ENCODE data around the gene C22orf23.

Gene C22orf23

DNA sequence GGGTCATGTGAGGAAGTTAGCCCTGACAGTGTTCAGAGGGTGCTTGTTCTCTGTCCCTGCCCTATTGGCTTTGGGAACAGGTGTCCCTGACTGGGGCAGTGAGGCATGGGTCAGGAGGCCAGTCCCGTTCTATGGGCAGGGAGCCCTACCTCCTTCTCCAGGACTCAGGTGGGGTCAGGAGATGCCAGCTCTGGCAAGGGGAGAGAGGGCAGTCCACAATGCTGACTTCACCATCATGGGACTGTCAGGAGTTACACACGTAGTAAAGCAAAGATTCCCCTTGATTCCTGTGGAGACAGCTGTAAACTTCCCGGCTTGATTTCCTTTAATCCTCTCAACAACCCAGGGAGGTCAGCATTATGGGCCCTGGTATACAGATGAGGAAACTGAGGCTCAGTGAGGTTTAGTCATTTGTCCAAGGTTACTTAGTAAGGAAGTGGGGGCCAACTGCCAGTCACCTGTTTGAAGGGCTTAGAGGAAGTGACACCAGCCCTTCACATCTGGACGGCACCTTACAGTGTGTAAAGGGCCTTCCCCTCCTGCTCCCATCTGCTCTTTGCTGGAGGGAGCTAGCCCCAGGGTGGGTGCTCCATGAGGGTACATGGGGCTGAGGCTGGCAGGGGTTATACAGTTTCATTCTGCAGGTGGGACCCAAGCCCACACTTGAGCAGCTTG, 35.4 kb downstream of the C22orf23 start:
- H3K27ac Mint-ChIP-seq: no peak overlapping the region
- no peak for DNase-seq
- H3K4me1 Mint-ChIP-seq: peaks cover 12% of the 10 kb centered on the region
- CTCF ChIA-PET: no interaction called here
- no peak overlapping the region for H3K4me3 Mint-ChIP-seq
- no peaks in the 10 kb centered on the region for H3K27me3 Mint-ChIP-seq
- no peaks in the 10 kb centered on the region for H3K9me3 Mint-ChIP-seq
- peaks cover 23% of the 10 kb centered on the region for H3K36me3 Mint-ChIP-seq

DNA sequence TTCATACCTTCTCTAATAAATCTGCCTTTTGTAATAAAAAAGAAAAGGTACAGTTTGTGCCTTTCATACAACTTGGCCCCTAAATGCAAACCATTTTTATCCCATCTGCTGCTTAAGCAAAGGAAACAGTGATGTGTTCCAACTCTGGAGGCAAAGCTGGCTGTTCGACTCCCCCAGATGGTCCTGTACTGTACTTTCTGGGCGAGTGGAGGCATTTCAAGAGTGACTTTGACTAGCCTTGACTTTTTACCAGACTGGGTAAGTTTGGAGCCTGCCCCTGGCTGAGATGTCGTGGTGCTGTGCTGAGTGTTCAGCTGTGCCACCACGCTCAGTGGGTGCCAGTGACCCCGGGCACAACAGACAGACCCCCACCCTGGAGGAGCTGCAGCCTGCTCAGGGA, 37.1 kb downstream of the C22orf23 start:
- Mint-ChIP-seq H3K36me3 (peaks cover 26% of the 10 kb centered on the region), H3K4me3 (no peak overlapping the region), H3K27me3 (no peaks in the 10 kb centered on the region), H3K9me3 (no peaks in the 10 kb centered on the region), H3K4me1 (peaks cover 27% of the 10 kb centered on the region), H3K27ac (no peak overlapping the region)
- CTCF ChIA-PET: interaction anchor here (1.6 kb wide), 1 partner anchor 19 kb away, joined by 5 read pairs; no protein-coding TSS in a partner anchor
- no peak for DNase-seq

DNA sequence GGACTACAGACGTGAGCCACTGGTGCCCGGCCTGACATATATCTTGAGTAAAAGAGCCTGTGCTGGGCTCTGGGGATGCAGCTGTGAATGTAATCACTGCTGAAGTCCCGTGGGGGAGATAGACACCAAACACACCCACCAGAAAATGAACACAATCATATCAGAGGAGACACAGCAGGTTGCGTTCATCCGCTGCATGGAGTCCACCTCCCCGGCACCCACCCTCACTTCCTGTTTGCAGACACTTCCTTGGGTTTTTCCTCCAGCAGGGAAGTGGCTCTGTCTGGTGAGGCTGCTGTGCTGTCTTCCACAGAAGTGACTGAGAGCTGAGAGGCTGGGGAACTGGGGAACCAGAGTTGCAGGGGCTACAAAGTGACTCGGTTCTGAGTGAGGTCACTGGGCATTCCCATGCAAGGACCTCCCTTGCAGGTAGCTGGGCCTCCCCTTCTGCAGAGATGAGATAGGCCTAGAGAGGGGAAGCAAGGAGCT, 40.1 kb downstream of the C22orf23 start:
- CTCF ChIA-PET: no interaction called here

DNA sequence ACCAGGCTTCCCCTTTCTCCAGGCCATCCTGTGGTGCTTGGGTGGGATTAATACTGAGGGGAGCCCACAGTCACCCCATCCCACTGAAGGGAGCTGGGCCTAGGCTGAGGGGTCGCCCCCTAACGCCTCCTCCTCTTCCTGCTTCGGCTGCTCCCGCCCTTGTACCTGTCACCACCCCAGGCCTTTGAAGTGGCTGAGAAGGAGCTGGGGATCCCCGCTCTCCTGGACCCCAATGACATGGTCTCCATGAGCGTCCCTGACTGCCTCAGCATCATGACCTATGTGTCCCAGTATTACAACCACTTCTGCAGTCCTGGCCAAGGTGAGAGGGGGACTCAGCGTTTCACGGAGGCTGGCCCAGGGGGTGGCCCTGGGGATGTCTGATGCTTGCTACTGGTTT, 41.2 kb downstream of the C22orf23 start:
- Mint-ChIP-seq H3K27ac (peak overlapping the region; percentile 67), H3K4me3 (no peak overlapping the region), H3K27me3 (no peaks in the 10 kb centered on the region), H3K4me1 (peaks cover 42% of the 10 kb centered on the region), H3K36me3 (peaks cover 21% of the 10 kb centered on the region), H3K9me3 (no peaks in the 10 kb centered on the region)
- DNase-seq: peak; percentile 42
- CTCF ChIA-PET: interaction anchor here (1.5 kb wide), 1 partner anchor 50 kb away, joined by 3 read pairs; no protein-coding TSS in a partner anchor

More for the DNA sequence above, 40.1 kb downstream of the C22orf23 start:
- no peak overlapping the region for H3K4me3 Mint-ChIP-seq
- peak overlapping the region; percentile 55 for H3K27ac Mint-ChIP-seq
- H3K4me1 Mint-ChIP-seq: peaks cover 34% of the 10 kb centered on the region
- no peaks in the 10 kb centered on the region for H3K9me3 Mint-ChIP-seq
- H3K27me3 Mint-ChIP-seq: no peaks in the 10 kb centered on the region
- no peak for DNase-seq
- peaks cover 21% of the 10 kb centered on the region for H3K36me3 Mint-ChIP-seq

DNA sequence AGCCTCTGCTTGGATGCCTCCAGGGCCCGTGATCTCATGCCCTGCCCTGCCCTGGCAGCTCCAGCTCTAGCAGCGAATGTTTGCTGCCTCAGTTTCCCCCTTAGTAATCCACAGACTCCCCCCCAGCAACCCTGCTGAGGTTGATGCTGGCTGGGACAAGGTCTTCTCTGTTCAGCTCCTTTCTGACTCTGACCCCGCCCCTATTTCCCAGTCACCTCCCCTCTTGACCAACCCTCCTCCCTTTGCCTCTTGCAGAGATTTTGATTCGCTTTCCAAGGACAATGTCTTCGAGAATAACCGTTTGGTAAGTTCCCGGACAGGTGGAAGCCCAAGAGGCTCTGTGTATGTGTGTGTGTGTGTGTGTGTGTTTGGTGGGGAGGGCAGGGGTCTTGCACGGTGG, 41.7 kb downstream of the C22orf23 start:
- CTCF ChIA-PET: interaction anchor here (1.5 kb wide), 1 partner anchor 50 kb away, joined by 3 read pairs; no protein-coding TSS in a partner anchor
- DNase-seq: no peak
- Mint-ChIP-seq H3K9me3 (no peaks in the 10 kb centered on the region), H3K27me3 (no peaks in the 10 kb centered on the region), H3K27ac (no peak overlapping the region), H3K4me1 (peaks cover 47% of the 10 kb centered on the region), H3K36me3 (peaks cover 21% of the 10 kb centered on the region), H3K4me3 (no peak overlapping the region)

DNA sequence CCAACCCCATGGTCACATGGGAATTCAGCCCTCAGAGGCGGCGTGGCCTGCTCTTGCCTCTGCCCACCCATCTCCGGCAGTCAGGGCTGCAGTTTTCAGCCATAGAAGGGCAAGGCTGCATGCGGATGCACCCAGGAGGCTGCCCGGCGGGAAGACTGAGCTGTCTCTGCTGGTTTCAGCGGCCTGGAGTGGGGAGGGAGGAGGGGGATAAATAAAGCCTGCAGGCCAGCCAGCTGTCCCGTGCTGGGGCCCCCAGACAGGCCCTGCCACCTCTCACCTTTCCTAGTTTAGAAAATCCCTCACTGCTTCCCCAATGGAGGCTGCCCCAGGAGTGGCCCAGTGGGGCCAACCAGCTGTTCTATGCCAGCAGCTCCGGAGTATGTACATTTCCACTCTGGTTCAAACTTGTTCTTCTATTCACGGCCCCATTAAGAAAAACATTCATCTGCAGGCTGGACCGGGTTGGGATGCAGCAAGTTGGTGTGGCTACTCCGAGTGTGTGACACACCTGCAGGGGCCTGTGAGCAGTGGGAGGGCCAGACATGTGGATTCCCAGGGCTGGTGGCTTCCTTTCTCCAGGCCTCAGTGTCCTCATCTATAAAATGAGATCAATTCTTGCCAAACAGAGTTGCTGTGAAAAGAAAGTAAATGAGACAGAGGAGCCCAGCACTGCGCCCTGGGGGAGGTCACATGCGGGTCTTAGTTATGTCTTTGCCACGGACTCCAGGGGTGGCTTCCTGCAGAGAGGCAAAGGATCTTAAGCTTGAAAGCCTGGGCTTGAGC, 42.3 kb downstream of the C22orf23 start:
- no peak for DNase-seq
- H3K27me3 Mint-ChIP-seq: no peaks in the 10 kb centered on the region
- peaks cover 16% of the 10 kb centered on the region for H3K36me3 Mint-ChIP-seq
- no peak overlapping the region for H3K27ac Mint-ChIP-seq
- CTCF ChIA-PET: interaction anchor here (1.5 kb wide), 1 partner anchor 49 kb away, joined by 3 read pairs; no protein-coding TSS in a partner anchor
- no peak overlapping the region for H3K4me3 Mint-ChIP-seq
- H3K9me3 Mint-ChIP-seq: no peaks in the 10 kb centered on the region
- H3K4me1 Mint-ChIP-seq: peaks cover 47% of the 10 kb centered on the region

DNA sequence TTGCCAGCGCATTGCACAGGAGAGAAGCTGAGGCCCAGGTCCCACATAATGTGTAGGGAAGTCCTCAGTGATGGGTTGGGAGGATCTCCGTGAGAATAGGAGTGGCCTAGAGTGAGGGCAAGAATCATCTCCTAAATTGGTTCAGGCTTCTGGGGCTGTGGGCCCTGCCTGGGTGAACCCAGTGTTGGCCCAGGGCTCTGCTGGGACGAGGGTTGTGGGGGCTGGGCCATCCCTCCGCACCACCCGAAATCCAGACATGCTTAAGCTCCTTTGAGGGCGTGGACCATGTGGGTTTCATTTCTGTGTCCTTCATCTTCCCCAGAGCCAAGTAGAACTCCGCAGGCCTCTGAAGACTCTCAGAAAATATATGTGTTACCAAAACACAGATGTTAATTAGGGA, 43.6 kb downstream of the C22orf23 start:
- no peaks in the 10 kb centered on the region for H3K9me3 Mint-ChIP-seq
- H3K27ac Mint-ChIP-seq: no peak overlapping the region
- H3K36me3 Mint-ChIP-seq: peaks cover 16% of the 10 kb centered on the region
- H3K4me1 Mint-ChIP-seq: peaks cover 57% of the 10 kb centered on the region
- no peak overlapping the region for H3K4me3 Mint-ChIP-seq
- no peak for DNase-seq
- no peaks in the 10 kb centered on the region for H3K27me3 Mint-ChIP-seq
- CTCF ChIA-PET: no interaction called here

DNA sequence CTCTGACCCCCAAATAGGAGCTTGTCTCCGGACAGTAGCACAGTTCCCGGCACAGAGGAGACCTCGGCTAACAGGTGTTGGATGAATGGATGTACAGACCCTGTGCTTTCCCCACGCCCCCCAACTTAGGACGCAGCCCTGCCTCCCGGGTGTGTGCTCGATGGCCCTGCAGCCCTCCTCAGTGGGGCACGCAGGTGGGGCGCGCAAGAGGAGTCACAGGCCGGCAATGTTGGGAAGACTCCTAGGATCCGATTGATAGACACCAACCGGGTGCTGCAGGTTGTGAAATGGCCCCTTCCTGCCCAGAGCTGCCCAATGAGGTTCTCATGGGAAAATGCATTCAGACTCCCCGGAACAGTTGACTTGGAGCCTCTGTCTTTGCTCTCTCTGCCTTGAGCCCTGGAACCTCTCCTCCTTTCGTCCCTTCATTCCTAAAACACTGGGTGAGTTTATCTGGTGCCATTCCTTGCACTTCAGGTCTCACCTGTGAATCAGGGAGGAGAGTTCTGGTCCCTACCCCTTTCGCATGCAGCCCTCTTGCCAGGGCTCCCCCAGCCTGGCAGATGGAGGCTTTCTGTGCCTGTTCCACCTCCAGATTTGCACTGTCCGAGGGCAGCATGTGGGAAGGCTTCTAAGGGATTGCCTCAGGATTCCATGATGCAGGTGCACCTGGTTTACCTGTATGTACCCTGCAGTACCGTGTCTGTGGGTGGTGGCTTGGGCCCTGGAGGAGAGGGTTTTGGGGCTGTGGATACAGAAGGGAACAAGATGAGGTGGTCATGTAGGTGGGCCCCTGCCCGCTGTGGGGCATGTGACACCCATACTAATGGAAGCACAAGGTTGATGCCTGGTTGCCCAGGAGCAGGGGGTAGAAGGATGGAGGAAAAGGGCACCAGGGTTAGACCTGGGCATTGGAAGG, 46.1 kb downstream of the C22orf23 start:
- peaks cover 10% of the 10 kb centered on the region for H3K36me3 Mint-ChIP-seq
- H3K4me1 Mint-ChIP-seq: peaks cover 48% of the 10 kb centered on the region
- no peaks in the 10 kb centered on the region for H3K27me3 Mint-ChIP-seq
- no peaks in the 10 kb centered on the region for H3K9me3 Mint-ChIP-seq
- no peak for DNase-seq
- H3K27ac Mint-ChIP-seq: peak overlapping the region; percentile 80
- peak overlapping the region; percentile 80 for H3K4me3 Mint-ChIP-seq
- CTCF ChIA-PET: no interaction called here

DNA sequence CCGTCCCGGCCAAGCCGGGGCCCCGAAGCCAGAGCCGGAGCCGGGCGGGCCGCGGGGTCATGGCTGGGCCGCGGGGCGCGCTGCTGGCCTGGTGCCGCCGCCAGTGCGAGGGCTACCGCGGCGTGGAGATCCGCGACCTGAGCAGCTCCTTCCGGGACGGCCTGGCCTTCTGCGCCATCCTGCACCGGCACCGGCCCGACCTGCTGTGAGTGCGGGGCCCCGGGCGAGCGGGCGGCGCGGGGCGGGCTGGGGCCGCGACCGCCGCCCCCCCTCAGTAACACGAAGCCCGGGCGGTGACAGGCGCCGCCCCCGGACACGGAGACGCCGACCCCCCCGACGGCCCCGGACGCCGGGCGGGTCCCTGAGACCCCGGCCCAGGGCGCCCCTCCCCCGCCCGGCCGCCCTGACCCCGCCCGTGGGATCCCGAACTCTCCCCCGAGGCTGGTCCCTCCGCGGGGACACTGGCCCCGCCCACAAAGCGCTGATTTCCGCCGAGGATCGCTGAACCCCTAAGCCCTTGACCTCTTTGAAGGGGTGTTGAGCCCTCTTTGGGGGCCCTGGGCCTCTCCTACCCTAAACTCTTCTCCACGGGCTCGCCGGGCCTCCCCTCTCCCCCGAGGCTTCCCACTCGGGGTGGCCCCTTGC, 46.9 kb downstream of the C22orf23 start:
- H3K27ac Mint-ChIP-seq: peak overlapping the region; percentile 80
- peaks cover 7% of the 10 kb centered on the region for H3K36me3 Mint-ChIP-seq
- H3K9me3 Mint-ChIP-seq: no peaks in the 10 kb centered on the region
- no peaks in the 10 kb centered on the region for H3K27me3 Mint-ChIP-seq
- H3K4me1 Mint-ChIP-seq: peaks cover 40% of the 10 kb centered on the region
- CTCF ChIA-PET: interaction anchor here (1.4 to 2.2 kb wide), 4 partner anchors 10 to 62 kb away, joined by 4 to 19 read pairs (median 12); partner anchors contain the start of gene ANKRD54
- H3K4me3 Mint-ChIP-seq: peak overlapping the region; percentile 80
- DNase-seq: peak; percentile 70

DNA sequence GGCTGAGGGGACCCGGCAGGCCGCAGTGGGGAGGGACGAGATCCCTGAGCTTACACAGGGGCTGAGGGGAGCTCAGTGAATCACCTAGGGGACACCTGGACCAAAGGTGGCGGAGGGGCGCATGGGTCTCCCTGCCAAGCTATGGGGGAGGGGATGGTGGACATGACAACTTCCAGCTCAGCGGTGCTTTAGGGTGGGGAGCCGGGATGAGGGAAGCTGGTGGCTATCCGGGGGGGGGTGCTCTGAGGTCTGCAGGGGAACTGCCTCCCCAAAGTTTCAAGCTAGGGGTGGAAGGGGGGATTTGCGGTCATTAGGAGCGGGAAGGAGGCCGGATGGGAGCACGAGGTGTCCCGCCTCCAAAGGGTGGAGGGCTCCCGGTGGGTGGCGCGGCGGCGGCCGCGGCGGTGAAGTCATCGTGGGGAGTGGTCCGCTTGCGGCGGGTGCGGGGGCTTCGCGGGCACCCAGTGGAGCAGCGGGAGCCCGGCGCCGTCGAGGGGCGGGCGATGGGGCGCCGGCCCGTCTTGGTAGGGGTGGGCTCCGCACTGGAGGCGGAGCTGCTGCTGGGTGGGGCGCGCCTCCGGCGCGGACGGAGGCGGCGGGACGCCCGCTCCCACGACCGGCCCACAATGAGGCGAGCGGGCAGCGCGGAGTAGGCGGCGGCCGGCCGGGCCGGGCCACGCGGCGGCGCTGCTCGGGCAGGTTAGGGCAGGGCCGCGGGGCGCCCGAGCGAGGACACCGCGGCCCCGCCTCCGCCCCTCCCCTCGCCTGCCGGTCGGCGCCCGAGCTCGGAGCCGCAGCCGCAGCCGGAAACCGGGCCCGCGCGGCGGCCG, 47.7 kb downstream of the C22orf23 start, which contains the start of gene MICALL1:
MICALL1 (plus strand) TSS at position 764 of the 830 bp plus-strand sequence. CDS start 126 bp downstream, outside the sequence.
- H3K27me3 Mint-ChIP-seq: no peaks in the 10 kb centered on the region
- DNase-seq: peak; percentile 77
- H3K4me1 Mint-ChIP-seq: peaks cover 40% of the 10 kb centered on the region
- CTCF ChIA-PET: interaction anchor here (1.4 to 2.2 kb wide), 5 partner anchors 9 to 62 kb away, joined by 4 to 19 read pairs (median 8); partner anchors contain the start of gene ANKRD54
- H3K4me3 Mint-ChIP-seq: peak within 1 kb of the TSS; percentile 80
- H3K9me3 Mint-ChIP-seq: no peaks in the 10 kb centered on the region
- peaks cover 7% of the 10 kb centered on the region for H3K36me3 Mint-ChIP-seq
- H3K27ac Mint-ChIP-seq: peak within 1 kb of the TSS; percentile 82

DNA sequence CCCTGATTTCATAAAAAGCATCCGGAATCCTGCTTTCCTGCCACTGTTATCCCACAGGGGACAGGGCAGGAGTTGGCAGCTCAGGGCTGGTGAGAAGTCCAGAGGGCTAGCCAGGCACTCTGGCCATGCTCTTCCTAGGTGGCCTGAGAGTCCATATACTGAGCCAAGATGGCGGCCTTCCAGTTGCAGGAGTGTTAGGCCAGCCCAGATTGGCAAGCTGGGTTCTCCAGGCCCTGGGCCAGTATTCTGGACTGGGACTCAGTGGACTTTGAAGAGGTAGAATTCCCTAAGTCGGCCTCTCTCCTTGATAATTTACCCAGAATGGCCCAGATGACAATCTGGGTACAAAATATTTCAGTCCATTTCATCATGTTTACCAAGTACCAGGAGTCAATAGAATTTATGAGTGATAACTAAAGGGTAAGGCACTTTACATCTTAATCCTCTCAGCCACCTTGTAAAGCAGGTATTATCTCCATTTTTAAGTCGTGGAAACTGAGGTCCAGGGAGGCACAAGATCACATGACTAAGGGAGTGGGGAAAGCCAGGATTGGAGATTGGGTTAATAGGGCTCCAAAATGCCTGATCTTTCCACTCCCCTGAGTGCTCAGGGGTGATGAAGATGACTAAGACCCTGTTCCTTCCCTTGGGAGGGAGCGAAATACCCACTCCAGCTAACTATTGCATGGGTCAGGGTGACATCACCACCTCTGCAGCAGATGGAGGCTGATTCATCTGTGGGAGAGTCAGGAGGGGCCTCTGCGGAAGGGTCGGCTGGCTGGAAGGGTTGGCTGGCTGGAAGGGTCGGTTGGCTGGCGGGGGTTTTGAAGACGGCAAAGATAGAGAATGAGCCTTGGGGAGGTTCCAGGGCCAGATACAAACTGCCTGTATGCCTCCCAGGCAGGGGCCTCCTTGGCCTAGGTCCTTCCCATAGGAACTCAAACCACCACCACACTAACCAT, 48.5 kb downstream of the C22orf23 start:
- Mint-ChIP-seq H3K4me3 (peak overlapping the region; percentile 74), H3K36me3 (peaks cover 7% of the 10 kb centered on the region), H3K4me1 (peaks cover 38% of the 10 kb centered on the region), H3K27ac (peak overlapping the region; percentile 82), H3K9me3 (no peaks in the 10 kb centered on the region), H3K27me3 (no peaks in the 10 kb centered on the region)
- no peak for DNase-seq
- CTCF ChIA-PET: interaction anchor here (1.4 to 2.2 kb wide), 5 partner anchors 8 to 61 kb away, joined by 4 to 19 read pairs (median 8); partner anchors contain the start of gene ANKRD54
